Effector memory CD8-positive, alpha-beta T cell (primary cell): ENCODE data around the gene RPRD2.

Experiments used
- ATAC-seq: fragments of 150-1000 bp; cut with Tn5 transposase; replicated peaks from 2 replicates; pipeline ENCODE4 v1.10.0; 2021; ENCODE audit warnings: mild to moderate bottlenecking, moderate library complexity
- DNase-seq, 3 experiments: peaks; one replicate each; pipeline ENCODE4 v3.0.0; 2021
- H3K27ac Mint-ChIP-seq, 2 donors: one replicate each; pipeline ENCODE4 v1.8.0; 2022; ENCODE audit warnings: mild to moderate bottlenecking in 2 of 2, mixed read lengths in 2 of 2, moderate library complexity in 2 of 2
- H3K27me3 Mint-ChIP-seq, 2 donors: one replicate each; pipeline ENCODE4 v1.8.0; 2022; ENCODE audit warnings: mixed read lengths in 2 of 2
- H3K36me3 Mint-ChIP-seq: one replicate; pipeline ENCODE4 v1.8.0; 2022; ENCODE audit warnings: mild to moderate bottlenecking, moderate library complexity, mixed read lengths; ENCODE audit not compliant: insufficient read depth
- H3K4me1 Mint-ChIP-seq, 2 donors: one replicate each; pipeline ENCODE4 v1.8.0; 2022; ENCODE audit warnings: low read depth in 2 of 2, mixed read lengths in 2 of 2
- H3K4me3 Mint-ChIP-seq, 2 donors: one replicate each; pipeline ENCODE4 v1.8.0; 2022; ENCODE audit warnings: mild to moderate bottlenecking in 2 of 2, mixed read lengths in 2 of 2, moderate library complexity in 2 of 2
- H3K9me3 Mint-ChIP-seq, 2 donors: one replicate each; pipeline ENCODE4 v1.8.0; 2022; ENCODE audit warnings: mixed read lengths in 2 of 2

Gene RPRD2

DNA sequence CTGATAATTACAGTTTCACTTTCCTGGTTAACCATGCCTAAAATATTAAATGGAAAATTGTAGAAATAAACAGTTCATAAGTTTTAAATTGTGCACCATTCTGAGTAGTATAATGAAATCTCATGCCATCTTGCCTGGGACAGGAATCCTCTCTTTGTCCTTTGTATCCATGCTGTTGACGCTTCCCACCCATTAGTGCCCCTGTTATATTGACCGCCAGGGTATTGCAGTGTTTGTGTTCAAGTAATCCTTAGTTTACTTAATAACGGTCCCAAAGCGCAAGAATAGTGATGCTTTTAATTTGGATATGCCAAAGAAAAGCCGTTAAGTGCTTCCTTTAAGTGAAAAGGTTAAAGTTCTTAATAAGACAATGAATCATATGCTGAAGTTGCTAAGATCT, 41.7 kb downstream of the RPRD2 start:
- peak overlapping the region in 1 of 2 donors; percentile 23 for H3K27ac Mint-ChIP-seq
- ATAC-seq (no peak), DNase-seq (no peak)
- H3K4me3 Mint-ChIP-seq, result peak overlapping the region in 1 of 2 donors; percentile 2
- H3K9me3 Mint-ChIP-seq, result no peaks in the 10 kb centered on the region
- H3K36me3 Mint-ChIP-seq, result peaks cover 2% of the 10 kb centered on the region
- peaks cover 20 to 69% of the 10 kb centered on the region in 2 donors for H3K4me1 Mint-ChIP-seq
- H3K27me3 Mint-ChIP-seq, result no peaks in the 10 kb centered on the region

DNA sequence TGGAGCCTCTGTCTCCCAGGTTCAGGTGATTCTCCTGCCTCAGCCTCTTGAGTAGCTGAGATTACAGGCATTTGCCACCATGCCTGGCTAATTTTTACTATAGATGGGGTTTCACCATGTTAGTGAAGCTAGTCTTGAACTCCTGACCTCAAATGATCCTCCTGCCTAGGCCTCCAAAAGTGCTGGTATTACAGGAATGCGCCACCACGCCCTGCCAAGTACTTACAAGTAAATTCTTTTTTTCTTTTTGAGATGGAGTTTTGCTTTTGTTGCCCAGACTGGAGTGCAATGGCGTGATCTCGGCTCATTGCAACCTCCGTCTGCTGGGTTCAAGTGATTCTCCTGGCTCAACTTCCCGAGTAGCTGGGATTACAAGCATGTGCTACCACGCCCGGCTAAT, 42.5 kb downstream of the RPRD2 start:
- H3K9me3 Mint-ChIP-seq, result no peaks in the 10 kb centered on the region
- H3K36me3 Mint-ChIP-seq, result peaks cover 2% of the 10 kb centered on the region
- no peak for ATAC-seq
- no peak for DNase-seq
- H3K4me3 Mint-ChIP-seq, result no peak overlapping the region
- H3K4me1 Mint-ChIP-seq, result peaks cover 22 to 69% of the 10 kb centered on the region in 2 donors
- peak overlapping the region in 1 of 2 donors; percentile 23 for H3K27ac Mint-ChIP-seq
- no peaks in the 10 kb centered on the region for H3K27me3 Mint-ChIP-seq

DNA sequence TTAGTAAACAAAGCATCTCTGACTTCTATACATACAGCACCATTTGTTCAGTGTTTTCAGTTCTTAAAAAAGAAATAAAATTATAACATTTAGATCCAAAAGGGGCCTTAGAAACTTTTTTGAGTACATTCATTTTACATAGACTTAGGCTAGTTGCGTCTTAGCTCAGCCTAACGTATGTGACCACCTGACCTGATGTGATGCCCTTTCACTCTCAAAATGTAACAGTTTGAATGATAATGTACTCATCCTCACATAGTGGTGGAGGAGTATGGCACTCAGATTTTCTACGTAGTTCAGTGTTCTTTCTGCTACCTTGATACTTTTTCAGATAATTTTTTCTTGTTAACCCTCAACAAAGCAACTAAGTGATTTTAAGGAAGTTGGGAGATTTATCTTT, 43.4 kb downstream of the RPRD2 start:
- Mint-ChIP-seq H3K4me1 (peaks cover 24 to 72% of the 10 kb centered on the region in 2 donors), H3K27ac (peak overlapping the region in 1 of 2 donors; percentile 19), H3K36me3 (peaks cover 2% of the 10 kb centered on the region), H3K4me3 (no peak overlapping the region), H3K9me3 (no peaks in the 10 kb centered on the region), H3K27me3 (no peaks in the 10 kb centered on the region)
- DNase-seq, result no peak
- ATAC-seq, result no peak

DNA sequence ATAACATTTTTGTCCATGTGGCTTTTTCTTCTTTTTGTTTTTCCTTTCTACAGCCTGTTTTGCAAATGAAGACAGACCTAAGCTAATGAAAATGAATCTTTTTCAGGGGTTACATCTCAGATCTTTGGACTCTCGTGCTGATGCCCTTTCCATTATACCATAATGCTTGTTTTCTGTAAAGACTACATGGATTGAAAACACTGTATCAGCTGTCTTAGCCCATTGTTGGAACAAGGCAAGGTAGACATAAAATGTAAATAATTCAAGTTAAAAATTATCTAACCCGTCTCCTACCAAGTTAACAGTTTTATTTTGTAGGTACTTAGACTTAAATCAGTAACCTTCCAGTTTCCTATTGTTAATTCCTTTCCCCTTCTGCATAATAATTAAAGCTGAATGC, 44.9 kb downstream of the RPRD2 start:
- peak overlapping the region in 1 of 2 donors; percentile 13 for H3K27ac Mint-ChIP-seq
- H3K36me3 Mint-ChIP-seq, result peaks cover 8% of the 10 kb centered on the region
- H3K4me1 Mint-ChIP-seq, result peaks cover 27 to 68% of the 10 kb centered on the region in 2 donors
- DNase-seq (no peak), ATAC-seq (no peak)
- no peaks in the 10 kb centered on the region for H3K9me3 Mint-ChIP-seq
- H3K4me3 Mint-ChIP-seq, result no peak overlapping the region
- no peaks in the 10 kb centered on the region for H3K27me3 Mint-ChIP-seq

DNA sequence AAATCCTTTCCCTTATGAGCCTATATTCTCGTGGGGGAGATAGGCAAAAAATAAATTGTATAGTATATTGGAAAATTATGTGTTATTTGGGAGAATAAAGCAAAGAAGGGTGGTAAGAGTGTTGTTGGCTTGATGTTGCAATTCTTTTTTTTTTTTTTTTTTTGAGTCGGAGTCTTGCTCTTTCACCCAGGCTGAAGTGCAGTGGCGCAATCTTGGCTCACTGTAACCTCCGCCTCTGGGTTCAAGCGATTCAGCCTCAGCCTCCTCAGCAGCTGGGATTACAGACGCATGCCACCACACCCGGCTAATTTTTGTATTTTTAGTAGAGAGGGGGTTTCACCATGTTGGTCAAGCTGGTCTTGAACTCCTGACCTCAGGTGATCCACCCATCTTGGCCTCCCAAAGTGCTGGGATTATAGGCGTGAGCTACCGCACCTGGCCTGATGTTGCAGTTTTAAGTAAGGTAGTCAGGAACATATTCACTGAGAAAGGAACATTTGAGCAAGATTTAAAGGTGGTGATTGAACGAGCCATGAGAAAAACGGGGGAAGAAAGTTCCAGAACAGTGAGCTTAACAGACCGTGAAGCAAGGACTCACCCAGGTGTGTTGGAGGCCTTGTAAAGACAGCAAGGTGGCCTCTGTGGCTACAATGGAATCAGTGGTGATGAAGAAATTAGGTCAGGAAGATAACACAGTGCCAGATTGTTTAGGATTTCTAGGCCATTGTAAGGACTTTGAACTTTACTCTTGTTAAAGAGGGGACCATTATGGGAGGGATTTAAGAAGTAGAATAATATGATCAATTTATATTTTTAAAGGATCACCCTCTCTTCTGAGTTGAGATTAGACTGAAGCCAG, 45.8 kb downstream of the RPRD2 start:
- no peak for DNase-seq
- ATAC-seq, result no peak
- H3K4me1 Mint-ChIP-seq, result peaks cover 32 to 73% of the 10 kb centered on the region in 2 donors
- H3K27ac Mint-ChIP-seq, result peak overlapping the region; percentile 13 to 75
- H3K9me3 Mint-ChIP-seq, result no peaks in the 10 kb centered on the region
- peaks cover 8% of the 10 kb centered on the region for H3K36me3 Mint-ChIP-seq
- H3K27me3 Mint-ChIP-seq, result no peaks in the 10 kb centered on the region
- no peak overlapping the region for H3K4me3 Mint-ChIP-seq

DNA sequence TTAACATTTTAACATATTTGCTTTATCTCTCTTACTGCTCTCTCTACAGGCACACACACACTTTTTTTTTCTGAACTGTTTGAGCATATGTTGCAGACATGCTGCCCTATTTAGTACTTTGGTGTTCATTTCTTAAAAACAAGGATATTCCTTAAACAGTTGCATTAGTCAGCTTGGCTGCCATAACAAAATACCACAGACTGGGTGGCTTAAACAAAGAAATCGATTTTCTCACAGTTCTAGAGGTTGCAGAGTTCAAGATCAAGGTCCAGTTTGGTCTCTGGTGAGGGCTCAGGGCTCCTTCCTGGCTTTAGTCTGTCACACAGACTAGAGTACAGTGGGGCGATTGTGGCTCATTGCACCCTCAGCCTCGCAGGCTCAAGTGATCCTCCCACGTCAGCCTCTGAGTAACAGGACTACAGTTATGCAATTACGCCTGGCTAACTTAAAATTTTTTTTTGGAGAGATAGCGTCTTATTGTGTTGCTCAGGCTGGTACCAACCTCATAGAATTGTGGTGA, 46.7 kb downstream of the RPRD2 start:
- H3K4me3 Mint-ChIP-seq, result no peak overlapping the region
- no peaks in the 10 kb centered on the region for H3K27me3 Mint-ChIP-seq
- peaks cover 32 to 73% of the 10 kb centered on the region in 2 donors for H3K4me1 Mint-ChIP-seq
- ATAC-seq (no peak), DNase-seq (no peak)
- peaks cover 8% of the 10 kb centered on the region for H3K36me3 Mint-ChIP-seq
- no peaks in the 10 kb centered on the region for H3K9me3 Mint-ChIP-seq
- H3K27ac Mint-ChIP-seq, result peak overlapping the region; percentile 13 to 75

DNA sequence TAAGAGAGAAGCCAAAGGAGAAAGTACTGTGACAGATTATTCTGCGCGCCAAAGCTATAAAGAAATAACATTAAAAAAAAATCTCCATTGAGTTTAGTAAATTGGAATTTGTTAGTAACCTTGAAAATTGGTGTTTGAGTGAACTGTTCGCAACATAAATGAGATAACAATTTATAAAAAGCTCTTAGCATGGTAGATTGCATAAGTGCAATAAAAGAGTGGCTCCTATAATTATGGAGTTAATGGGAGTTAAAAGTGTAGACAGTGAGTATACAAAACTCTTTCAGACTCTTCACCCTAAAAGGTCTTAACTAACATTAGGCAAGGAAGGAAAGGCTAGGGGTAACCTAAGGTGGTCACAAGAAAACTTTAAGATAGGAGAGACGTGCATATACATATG, 50.6 kb downstream of the RPRD2 start:
- Mint-ChIP-seq H3K27ac (peak overlapping the region; percentile 0 to 29), H3K27me3 (no peaks in the 10 kb centered on the region), H3K4me3 (no peak overlapping the region), H3K9me3 (no peaks in the 10 kb centered on the region), H3K36me3 (peaks cover 19% of the 10 kb centered on the region), H3K4me1 (peaks cover 34 to 60% of the 10 kb centered on the region in 2 donors)
- no peak for ATAC-seq
- DNase-seq, result no peak

DNA sequence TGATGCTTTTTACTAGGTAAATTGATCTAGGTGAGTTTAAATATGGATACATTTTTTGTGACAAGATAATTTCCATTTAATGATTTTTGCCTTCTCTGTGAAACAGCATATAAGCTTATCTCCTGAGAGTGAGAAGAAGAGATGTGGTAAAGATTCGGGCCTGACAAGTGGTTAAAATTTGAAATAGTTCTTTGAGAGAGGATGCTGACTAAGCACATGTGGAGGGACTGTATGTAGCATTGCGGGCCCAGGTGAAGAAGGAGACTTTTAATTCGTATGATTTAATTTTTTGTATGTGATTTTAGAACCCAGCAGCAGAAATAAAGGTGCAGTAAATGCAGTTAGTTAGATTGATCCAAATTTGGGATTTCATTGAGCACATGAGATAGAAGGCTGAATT, 51.9 kb downstream of the RPRD2 start:
- Mint-ChIP-seq H3K4me3 (no peak overlapping the region), H3K27ac (peak overlapping the region; percentile 0 to 45), H3K9me3 (no peaks in the 10 kb centered on the region), H3K36me3 (peaks cover 26% of the 10 kb centered on the region), H3K27me3 (no peaks in the 10 kb centered on the region), H3K4me1 (peaks cover 27 to 48% of the 10 kb centered on the region in 2 donors)
- ATAC-seq, result peak; percentile 31
- DNase-seq, result no peak

DNA sequence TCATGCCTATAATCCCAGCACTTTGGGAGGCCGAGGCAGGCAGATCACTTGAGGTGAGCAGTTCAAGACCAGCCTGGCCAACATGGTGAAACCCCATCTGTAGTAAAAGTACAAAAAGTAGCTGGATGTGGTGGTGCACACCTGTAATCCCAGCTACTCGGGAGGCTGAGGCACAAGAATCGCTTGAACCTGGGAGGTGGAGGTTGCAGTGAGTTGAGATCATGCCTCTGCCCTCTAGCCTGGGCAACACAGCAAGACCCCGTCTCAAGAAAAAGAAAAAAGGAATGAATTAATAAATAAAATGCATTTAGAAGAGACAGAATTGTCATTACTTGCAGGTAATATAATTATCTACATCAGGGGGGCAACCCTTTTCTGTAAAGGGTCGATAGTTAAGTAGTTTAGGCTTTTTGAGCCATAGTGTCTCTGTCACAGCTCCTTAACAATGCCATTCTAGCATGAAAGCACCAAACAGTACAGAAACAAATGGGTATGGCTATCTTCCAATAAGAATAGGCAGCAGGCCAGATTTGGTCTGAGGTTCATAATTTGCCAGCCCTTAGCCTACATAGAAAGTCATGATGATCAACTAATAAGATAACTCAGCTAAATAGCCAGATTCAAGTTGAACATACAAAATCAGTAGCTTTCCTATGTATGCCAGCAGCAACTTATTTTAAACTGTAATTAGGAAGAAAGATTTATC, 56.8 kb downstream of the RPRD2 start:
- no peak for ATAC-seq
- H3K27me3 Mint-ChIP-seq, result no peaks in the 10 kb centered on the region
- no peak for DNase-seq
- H3K4me1 Mint-ChIP-seq, result peaks cover 7 to 23% of the 10 kb centered on the region in 2 donors
- H3K4me3 Mint-ChIP-seq, result no peak overlapping the region
- no peaks in the 10 kb centered on the region for H3K9me3 Mint-ChIP-seq
- peak overlapping the region in 1 of 2 donors; percentile 58 for H3K27ac Mint-ChIP-seq
- peaks cover 38% of the 10 kb centered on the region for H3K36me3 Mint-ChIP-seq

DNA sequence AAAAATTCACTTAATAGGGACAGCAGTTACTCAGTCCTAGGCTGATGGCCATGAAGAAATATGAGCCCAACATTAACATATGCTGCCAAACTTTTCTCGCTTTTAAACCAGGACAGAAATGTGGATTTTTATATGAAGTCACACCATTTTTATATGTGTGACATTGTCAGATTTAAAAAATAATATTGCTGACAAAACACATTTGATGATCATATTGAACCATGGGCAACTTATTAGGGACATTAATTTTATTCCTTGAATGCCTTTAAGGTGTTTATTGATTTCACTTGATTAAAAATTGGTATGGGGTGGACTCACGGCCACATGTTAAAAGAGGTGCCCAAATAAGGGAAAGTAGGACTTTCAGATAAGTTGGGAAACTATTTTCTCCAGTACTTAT, 58.6 kb downstream of the RPRD2 start:
- Mint-ChIP-seq H3K27ac (no peak overlapping the region), H3K27me3 (no peaks in the 10 kb centered on the region), H3K4me1 (peaks cover 0 to 9% of the 10 kb centered on the region in 2 donors), H3K36me3 (peaks cover 44% of the 10 kb centered on the region), H3K9me3 (no peaks in the 10 kb centered on the region), H3K4me3 (no peak overlapping the region)
- no peak for ATAC-seq
- no peak for DNase-seq

DNA sequence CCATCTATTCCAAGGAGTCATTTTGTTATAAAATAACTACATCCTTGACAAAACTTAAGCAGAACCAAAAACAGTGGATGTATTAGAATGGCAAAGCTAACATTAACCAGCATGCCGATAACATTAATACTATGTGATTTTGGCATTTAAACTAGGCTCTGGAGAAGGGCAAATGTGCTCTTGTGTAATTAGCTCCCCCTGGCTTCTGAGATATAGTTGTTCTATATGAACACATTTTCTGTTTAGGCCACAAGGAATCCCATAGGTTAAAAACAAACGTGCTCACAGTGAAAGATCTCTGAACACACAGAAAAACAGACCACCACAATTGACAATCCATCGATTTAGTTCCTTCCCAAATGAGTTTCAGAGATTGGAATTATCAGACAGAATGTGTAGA, 65.9 kb downstream of the RPRD2 start:
- no peaks in the 10 kb centered on the region for H3K9me3 Mint-ChIP-seq
- H3K27ac Mint-ChIP-seq, result peak overlapping the region; percentile 0 to 27
- peaks cover 12 to 17% of the 10 kb centered on the region in 2 donors for H3K4me1 Mint-ChIP-seq
- no peaks in the 10 kb centered on the region for H3K27me3 Mint-ChIP-seq
- H3K36me3 Mint-ChIP-seq, result peaks cover 22% of the 10 kb centered on the region
- H3K4me3 Mint-ChIP-seq, result no peak overlapping the region
- ATAC-seq, result no peak
- no peak for DNase-seq

DNA sequence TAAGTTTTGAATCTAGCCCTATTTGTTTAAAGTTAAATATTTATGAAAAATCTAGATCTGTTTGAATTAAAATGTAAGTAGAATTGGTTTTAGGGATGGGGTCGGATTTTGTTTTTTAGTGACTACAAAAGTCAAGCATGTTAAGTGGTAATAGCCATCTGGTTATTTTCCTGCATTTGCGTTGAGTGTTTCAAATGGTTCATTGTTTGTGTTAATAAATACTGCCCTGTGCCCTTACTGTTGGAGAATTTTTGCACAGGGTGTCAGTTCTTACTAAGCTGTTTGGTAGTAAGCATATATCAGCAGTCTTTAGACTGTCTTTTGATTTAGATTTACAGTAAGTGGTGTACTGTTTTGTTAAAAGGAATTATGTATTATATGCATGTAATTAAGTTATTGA, 77.2 kb downstream of the RPRD2 start:
- H3K36me3 Mint-ChIP-seq, result peaks cover 55% of the 10 kb centered on the region
- no peaks in the 10 kb centered on the region for H3K27me3 Mint-ChIP-seq
- ATAC-seq, result no peak
- no peak for DNase-seq
- peak overlapping the region in 1 of 2 donors; percentile 64 for H3K27ac Mint-ChIP-seq
- H3K9me3 Mint-ChIP-seq, result no peaks in the 10 kb centered on the region
- H3K4me3 Mint-ChIP-seq, result no peak overlapping the region
- peaks cover 2 to 5% of the 10 kb centered on the region in 2 donors for H3K4me1 Mint-ChIP-seq

DNA sequence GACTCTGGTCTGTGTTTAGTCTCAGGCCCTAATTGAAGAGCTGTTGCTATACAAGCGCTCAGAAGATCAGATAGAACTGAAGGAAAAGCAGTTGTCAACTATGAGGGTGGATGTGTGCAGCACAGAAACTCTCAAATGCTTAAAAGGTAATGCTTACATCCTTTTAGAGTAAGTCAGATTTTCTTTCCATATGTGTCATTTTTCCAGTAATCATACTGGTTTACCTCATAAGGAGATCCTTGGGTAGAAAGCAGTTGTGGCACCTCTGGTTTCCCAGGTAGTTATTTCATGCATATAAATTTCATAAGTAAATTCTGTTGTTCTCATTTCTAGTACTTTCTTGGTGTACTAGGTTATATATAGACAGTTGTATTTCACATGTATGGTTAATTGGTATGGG, 80.3 kb downstream of the RPRD2 start:
- ATAC-seq (no peak), DNase-seq (no peak)
- Mint-ChIP-seq H3K4me1 (no peaks in the 10 kb centered on the region), H3K36me3 (peaks cover 72% of the 10 kb centered on the region), H3K9me3 (no peaks in the 10 kb centered on the region), H3K4me3 (no peak overlapping the region), H3K27ac (no peak overlapping the region), H3K27me3 (no peaks in the 10 kb centered on the region)
